Suprapubic skin (tissue), 4 donors: ENCODE measurements around the gene CATSPERD.

Experiments
- EP300 ChIP-seq: sonication (generic); formaldehyde crosslinking; IDR thresholded peaks from one replicate; pipeline ENCODE4 v1.6.1; 2017; ENCODE audit warnings: antibody characterized with exemption
- POLR2A ChIP-seq, 2 donors: fragments of 450-650 bp; IDR thresholded peaks; one replicate each; pipeline ENCODE4 v1.6.1; 2017; ENCODE audit warnings: antibody characterized with exemption in 2 of 2, mild to moderate bottlenecking in 2 of 2, moderate library complexity in 2 of 2
- POLR2AphosphoS5 ChIP-seq, 3 donors: sonication (generic); formaldehyde crosslinking; IDR thresholded peaks; one replicate each; pipeline ENCODE4 v1.6.1; 2017; ENCODE audit warnings: antibody characterized with exemption in 3 of 3
- TF ChIP-seq, protein P1 (sequence below), 2 donors: fragments of 200-600 bp in 1 of 2; fragments of 450-650 bp in 1 of 2; sonication (generic) in 1 of 2; IDR thresholded peaks; one replicate each; pipeline ENCODE4 v1.5.1; 2016 to 2019; ENCODE audit warnings: antibody characterized with exemption in 2 of 2, mild to moderate bottlenecking in 1 of 2, moderate library complexity in 1 of 2

- no peak for TF ChIP-seq POLR2AphosphoS5 (IDR thresholded peaks at IDR 0.05)
- TF ChIP-seq EP300 = no peak
- TF ChIP-seq, protein P1, sequence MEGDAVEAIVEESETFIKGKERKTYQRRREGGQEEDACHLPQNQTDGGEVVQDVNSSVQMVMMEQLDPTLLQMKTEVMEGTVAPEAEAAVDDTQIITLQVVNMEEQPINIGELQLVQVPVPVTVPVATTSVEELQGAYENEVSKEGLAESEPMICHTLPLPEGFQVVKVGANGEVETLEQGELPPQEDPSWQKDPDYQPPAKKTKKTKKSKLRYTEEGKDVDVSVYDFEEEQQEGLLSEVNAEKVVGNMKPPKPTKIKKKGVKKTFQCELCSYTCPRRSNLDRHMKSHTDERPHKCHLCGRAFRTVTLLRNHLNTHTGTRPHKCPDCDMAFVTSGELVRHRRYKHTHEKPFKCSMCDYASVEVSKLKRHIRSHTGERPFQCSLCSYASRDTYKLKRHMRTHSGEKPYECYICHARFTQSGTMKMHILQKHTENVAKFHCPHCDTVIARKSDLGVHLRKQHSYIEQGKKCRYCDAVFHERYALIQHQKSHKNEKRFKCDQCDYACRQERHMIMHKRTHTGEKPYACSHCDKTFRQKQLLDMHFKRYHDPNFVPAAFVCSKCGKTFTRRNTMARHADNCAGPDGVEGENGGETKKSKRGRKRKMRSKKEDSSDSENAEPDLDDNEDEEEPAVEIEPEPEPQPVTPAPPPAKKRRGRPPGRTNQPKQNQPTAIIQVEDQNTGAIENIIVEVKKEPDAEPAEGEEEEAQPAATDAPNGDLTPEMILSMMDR (IDR thresholded peaks at IDR 0.05) = no peak
- no peak for TF ChIP-seq POLR2A (IDR thresholded peaks at IDR 0.05)
Observed at GRCh38 chr19:5714816-5715215, 5.6 kb upstream of the CATSPERD start.
